ENCODE results near the gene CDC42EP4. TPM values are rescaled to one million over a fixed set of nuclear protein-coding genes. Genes with fewer than 3 reads are reported as not detected.

Gene CDC42EP4
- total RNA-seq, 4 donors from 2014 or later: 93.3 to 121 (median 117) TPM

DNA sequence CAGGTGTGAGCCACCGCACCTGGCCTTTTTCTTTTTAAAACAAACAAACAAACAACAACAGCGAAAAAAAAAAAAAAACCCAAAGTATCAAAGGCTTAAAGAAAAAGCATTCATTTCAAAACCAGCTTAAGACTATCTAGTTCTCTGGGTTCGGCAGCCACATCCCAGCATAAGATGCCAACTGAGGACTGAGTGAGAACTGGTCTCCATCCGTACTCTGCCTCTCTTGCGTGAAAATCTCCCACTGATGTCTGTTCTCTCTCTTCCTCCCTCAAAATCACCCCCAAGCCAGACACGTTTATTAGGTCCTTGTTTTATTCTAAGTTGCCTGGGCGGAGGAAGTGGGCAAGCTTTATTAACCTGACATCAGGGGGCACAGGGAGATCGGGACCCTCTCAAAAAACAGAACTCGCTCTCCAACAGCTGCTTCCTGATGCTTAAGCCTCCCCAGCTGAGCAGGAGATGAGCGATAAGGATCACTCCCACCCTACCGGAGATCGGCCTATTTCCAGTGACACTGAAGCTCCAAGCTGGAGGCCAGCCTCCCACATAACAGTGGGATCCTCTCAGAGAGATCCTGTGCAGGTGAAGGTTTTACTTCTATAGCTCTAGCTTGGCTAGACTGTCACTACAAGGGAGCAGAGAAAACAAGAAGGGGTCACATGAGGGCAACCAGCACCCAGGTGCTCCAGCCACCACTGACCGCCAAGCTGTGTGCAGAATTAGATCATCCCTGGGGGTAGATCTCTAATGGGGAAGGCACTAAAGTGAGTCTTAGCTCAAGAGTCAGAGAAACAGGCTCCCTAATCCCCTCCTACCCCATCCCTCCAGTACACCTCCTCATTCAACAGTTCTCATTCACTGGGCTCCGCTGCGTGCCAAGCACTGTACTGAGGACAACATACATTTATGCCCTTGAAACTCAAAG lies 13.6 kb downstream of the CDC42EP4 start:
- Histone ChIP-seq H3K4me3 (peak overlapping the region in 1 of 4 donors; percentile 10), H3K4me1 (peaks cover 1 to 89% (median 52%) of the 10 kb centered on the region in 4 donors), H3K9me3 (no peaks in the 10 kb centered on the region), H3K27ac (peak overlapping the region; percentile 1 to 78 (median 38)), H3K36me3 (no peaks in the 10 kb centered on the region), H3K27me3 (no peaks in the 10 kb centered on the region)
- 51 to 55% methylated on average over 15 of the region's 15 CpGs for WGBS, 2 donors
- no peak for DNase-seq (ENCODE audit: low spot score in 2 of 2)
- TF ChIP-seq POLR2A (IDR thresholded peaks at IDR 0.05) (no peak), EP300 (IDR thresholded peaks at IDR 0.05) (no peak)
- TF ChIP-seq, protein P1, sequence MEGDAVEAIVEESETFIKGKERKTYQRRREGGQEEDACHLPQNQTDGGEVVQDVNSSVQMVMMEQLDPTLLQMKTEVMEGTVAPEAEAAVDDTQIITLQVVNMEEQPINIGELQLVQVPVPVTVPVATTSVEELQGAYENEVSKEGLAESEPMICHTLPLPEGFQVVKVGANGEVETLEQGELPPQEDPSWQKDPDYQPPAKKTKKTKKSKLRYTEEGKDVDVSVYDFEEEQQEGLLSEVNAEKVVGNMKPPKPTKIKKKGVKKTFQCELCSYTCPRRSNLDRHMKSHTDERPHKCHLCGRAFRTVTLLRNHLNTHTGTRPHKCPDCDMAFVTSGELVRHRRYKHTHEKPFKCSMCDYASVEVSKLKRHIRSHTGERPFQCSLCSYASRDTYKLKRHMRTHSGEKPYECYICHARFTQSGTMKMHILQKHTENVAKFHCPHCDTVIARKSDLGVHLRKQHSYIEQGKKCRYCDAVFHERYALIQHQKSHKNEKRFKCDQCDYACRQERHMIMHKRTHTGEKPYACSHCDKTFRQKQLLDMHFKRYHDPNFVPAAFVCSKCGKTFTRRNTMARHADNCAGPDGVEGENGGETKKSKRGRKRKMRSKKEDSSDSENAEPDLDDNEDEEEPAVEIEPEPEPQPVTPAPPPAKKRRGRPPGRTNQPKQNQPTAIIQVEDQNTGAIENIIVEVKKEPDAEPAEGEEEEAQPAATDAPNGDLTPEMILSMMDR (IDR thresholded peaks at IDR 0.05): no peak

DNA sequence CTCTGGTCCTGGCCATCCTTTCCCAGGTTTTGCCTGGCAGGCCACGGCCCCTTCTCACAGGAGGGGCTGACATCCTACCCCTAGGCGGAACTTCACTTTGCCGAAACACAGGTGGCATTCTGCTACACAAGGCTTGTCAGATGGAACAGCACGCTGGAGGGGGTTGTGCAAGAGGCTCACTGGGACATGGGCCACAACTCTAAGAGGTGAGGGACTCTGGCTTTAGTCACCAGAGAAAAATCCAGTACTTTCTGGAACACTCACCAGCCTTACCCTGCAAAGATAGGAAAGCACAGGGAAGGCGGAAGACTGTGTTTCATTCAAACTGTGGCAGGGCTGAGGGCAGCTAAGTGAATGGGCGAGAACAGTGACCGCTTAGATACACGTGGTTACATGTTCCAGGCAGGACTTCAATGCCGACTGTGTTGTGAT lies 18.3 kb downstream of the CDC42EP4 start:
- H3K4me1 ChIP-seq: peaks cover 6 to 94% (median 67%) of the 10 kb centered on the region in 4 donors

DNA sequence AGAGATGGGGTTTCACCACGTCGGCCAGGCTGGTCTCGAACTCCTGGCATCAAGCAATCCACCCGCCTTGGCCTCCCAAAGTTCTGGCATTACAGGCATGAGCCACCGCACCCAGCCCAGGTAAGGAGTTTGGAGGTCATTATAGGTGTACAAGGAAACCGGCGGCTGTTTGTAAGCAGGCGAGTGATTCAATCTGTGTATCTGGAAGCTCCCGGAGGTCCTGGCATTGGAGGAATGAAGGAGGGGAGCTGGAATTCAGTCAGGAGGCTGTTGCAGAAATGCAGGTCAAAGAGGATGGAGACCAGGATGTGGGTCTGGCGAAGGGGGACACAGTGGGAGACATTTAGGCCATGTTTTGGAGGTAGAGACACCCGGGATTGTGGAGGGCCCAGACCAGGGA lies 18.8 kb downstream of the CDC42EP4 start:
- no peak for DNase-seq (ENCODE audit: low spot score in 2 of 2)
- peaks cover 6 to 94% (median 66%) of the 10 kb centered on the region in 4 donors for H3K4me1 ChIP-seq
- H3K9me3 ChIP-seq: no peaks in the 10 kb centered on the region
- no peak overlapping the region for H3K4me3 ChIP-seq
- no peaks in the 10 kb centered on the region for H3K27me3 ChIP-seq
- no peaks in the 10 kb centered on the region for H3K36me3 ChIP-seq
- 70 to 71% methylated on average over 11 of the region's 11 CpGs for whole genome bisulfite sequencing, 2 donors
- H3K27ac ChIP-seq: peak overlapping the region; percentile 76 to 99 (median 88)
- TF ChIP-seq POLR2A (IDR thresholded peaks at IDR 0.05) (no peak), EP300 (IDR thresholded peaks at IDR 0.05) (no peak)
- TF ChIP-seq, protein P1 (IDR thresholded peaks at IDR 0.05): no peak

More for the DNA sequence above, 18.3 kb downstream of the CDC42EP4 start:
- H3K27ac ChIP-seq: peak overlapping the region; percentile 76 to 99 (median 88)
- TF ChIP-seq POLR2A (IDR thresholded peaks at IDR 0.05) (no peak), EP300 (IDR thresholded peaks at IDR 0.05) (peak in 1 of 2 donors; percentile 85)
- TF ChIP-seq, protein P1 (IDR thresholded peaks at IDR 0.05): no peak
- no peaks in the 10 kb centered on the region for H3K36me3 ChIP-seq
- 39 to 40% methylated on average over 9 of the region's 9 CpGs for WGBS, 2 donors
- H3K27me3 ChIP-seq: no peaks in the 10 kb centered on the region
- no peaks in the 10 kb centered on the region for H3K9me3 ChIP-seq
- peak in 1 of 2 donors; percentile 42 for DNase-seq (ENCODE audit: low spot score in 2 of 2)
- no peak overlapping the region for H3K4me3 ChIP-seq

DNA sequence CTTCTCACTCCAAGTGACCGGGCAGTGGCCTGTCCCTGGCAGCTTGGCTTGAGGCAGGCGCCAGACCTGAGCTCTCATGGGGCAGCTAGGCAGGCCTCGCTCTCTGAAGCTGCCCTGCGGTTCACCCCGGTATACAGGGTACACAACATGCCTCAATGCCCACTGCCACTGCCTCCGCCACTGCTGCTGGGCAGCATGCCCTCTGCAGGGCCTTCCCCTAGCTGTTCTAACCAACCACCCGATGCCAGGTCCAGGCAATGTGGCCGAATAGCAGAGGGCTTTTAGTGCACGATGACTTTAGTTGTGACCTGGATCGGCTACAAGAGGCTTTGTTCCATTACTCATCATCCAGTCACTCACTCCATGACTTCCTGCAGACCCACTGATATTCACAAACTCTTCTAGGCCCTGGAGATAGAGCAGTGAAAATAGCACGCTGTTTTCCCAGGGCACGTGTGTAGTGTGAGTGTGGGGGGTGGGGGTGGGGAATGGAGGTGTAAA lies 19.7 kb downstream of the CDC42EP4 start:
- Histone ChIP-seq H3K27me3 (no peaks in the 10 kb centered on the region), H3K36me3 (no peaks in the 10 kb centered on the region), H3K9me3 (no peaks in the 10 kb centered on the region), H3K4me1 (peaks cover 6 to 97% (median 69%) of the 10 kb centered on the region in 4 donors), H3K27ac (peak overlapping the region; percentile 76 to 99 (median 88)), H3K4me3 (peak overlapping the region in 2 of 4 donors; percentile 30 to 39)
- 22 to 24% methylated on average over 7 to 11 of the region's 12 CpGs for WGBS, 2 donors
- no peak for DNase-seq (ENCODE audit: low spot score in 2 of 2)
- TF ChIP-seq, protein P1 (IDR thresholded peaks at IDR 0.05): no peak
- TF ChIP-seq POLR2A (IDR thresholded peaks at IDR 0.05): no peak
- TF ChIP-seq EP300 (IDR thresholded peaks at IDR 0.05): peak in 1 of 2 donors; percentile 62

Data from tibial nerve (tissue), 4 donors.